Measurements from ENCODE around the gene EGR1. TPM values are rescaled to one million over a fixed set of nuclear protein-coding genes. Genes with fewer than 3 reads are reported as not detected.
A peak's percentile ranks its signal among the peaks of the same experiment; 100 is the strongest.
"Not testable (repeated sequence)": the region's sequence is repeated elsewhere in the genome, so short reads cannot be mapped to it uniquely, and the experiment has no call there.

Gene EGR1
- total and polyA plus RNA-seq, 8 donors: 23.6 to 1,036 (median 228) TPM

DNA sequence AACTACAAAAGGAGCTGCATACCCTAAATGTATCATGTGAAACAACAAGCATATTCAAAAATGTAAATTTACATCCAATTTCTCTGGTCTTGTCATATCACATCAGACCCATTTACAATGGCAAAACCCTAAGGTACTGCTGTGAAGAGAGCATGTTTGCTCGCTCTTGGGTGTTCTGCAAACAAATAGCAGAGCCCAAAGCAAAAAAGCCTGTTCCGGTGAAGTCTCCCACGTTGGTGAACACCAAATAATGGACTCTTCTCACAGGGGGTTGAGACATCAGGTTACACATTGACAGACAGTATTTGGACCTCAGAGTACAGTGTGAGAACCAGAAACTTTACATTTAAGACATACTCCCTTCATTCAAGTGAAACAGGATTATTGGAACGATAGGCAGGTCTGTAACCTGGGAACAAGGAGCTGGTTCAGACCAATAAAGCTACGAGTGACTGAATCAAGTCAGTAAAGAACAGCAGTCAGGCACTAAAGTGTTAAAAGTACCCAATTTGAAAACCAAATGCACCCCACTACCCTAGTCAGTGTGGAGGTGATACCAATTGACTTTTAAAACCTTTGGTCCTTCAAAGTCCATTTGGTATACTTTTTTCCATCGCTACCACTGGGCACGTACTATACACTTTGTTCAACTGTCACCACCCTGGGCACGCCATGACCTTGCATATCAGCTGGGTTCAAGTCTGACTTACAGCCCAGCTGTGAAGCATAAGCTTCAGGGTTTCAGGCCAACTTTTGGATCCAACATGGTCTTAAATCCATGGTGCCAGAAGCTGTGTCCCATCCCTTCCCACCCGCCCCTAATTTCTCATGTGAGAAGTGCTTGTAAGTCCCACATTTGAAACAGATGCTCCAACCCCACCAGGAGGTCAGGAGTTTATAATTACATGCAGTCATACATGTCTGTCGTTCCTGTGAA lies 41.4 kb downstream of the EGR1 start:
- peaks cover 3 to 18% of the 10 kb centered on the region in 2 donors for H3K4me1 ChIP-seq
- intact Hi-C loops (cut with DNase I): no loop called here
- H3K9me3 ChIP-seq: no peaks in the 10 kb centered on the region
- DNase-seq (no peak), ATAC-seq (no peak)
- TF ChIP-seq, protein P1, sequence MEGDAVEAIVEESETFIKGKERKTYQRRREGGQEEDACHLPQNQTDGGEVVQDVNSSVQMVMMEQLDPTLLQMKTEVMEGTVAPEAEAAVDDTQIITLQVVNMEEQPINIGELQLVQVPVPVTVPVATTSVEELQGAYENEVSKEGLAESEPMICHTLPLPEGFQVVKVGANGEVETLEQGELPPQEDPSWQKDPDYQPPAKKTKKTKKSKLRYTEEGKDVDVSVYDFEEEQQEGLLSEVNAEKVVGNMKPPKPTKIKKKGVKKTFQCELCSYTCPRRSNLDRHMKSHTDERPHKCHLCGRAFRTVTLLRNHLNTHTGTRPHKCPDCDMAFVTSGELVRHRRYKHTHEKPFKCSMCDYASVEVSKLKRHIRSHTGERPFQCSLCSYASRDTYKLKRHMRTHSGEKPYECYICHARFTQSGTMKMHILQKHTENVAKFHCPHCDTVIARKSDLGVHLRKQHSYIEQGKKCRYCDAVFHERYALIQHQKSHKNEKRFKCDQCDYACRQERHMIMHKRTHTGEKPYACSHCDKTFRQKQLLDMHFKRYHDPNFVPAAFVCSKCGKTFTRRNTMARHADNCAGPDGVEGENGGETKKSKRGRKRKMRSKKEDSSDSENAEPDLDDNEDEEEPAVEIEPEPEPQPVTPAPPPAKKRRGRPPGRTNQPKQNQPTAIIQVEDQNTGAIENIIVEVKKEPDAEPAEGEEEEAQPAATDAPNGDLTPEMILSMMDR (IDR thresholded peaks at IDR 0.05): no peak
- H3K27me3 ChIP-seq: no peaks in the 10 kb centered on the region
- H3K27ac ChIP-seq: no peak overlapping the region
- no peak overlapping the region for H3K4me3 ChIP-seq
- H3K36me3 ChIP-seq: peaks cover 0 to 55% of the 10 kb centered on the region in 2 donors

GRCh38 chr5:138507485-138507884 lies 42.2 kb downstream of the EGR1 start:
- peak; percentile 64 for ATAC-seq
- DNase-seq; H3K27me3 ChIP-seq; intact Hi-C loops (cut with DNase I); H3K9me3 ChIP-seq; H3K4me3 ChIP-seq: not testable (repeated sequence)
- peaks cover 0 to 63% of the 10 kb centered on the region in 2 donors for H3K36me3 ChIP-seq
- H3K27ac ChIP-seq: peak overlapping the region in 1 of 2 donors; percentile 35
- peaks cover 3 to 18% of the 10 kb centered on the region in 2 donors for H3K4me1 ChIP-seq

DNA sequence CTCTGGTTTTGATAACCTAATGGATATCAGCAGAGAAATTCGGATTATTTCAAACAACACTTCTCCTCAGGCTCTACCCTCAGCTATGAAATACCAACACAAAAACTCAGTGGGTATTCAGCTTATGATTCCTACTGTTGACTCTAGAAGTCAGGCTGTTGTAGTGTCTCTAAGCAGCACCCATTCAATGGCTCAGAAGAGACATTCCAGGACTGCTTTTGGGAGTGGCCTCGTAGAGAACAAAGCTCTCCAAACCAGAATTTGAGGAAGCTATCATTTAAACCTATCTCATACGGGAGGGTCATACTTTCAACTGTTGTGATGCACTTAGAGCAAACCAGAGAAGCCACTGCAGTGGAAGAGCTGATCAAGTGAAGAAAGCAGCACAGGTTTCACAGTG lies 43.7 kb downstream of the EGR1 start:
- TF ChIP-seq, protein P1 (IDR thresholded peaks at IDR 0.05): no peak
- H3K27me3 ChIP-seq: no peaks in the 10 kb centered on the region
- no peaks in the 10 kb centered on the region for H3K9me3 ChIP-seq
- intact Hi-C loops (cut with DNase I): no loop called here
- DNase-seq (no peak), ATAC-seq (peak; percentile 80)
- no peak overlapping the region for H3K4me3 ChIP-seq
- peaks cover 0 to 77% of the 10 kb centered on the region in 2 donors for H3K36me3 ChIP-seq
- peaks cover 3 to 18% of the 10 kb centered on the region in 2 donors for H3K4me1 ChIP-seq
- H3K27ac ChIP-seq: peak overlapping the region; percentile 33 to 35

DNA sequence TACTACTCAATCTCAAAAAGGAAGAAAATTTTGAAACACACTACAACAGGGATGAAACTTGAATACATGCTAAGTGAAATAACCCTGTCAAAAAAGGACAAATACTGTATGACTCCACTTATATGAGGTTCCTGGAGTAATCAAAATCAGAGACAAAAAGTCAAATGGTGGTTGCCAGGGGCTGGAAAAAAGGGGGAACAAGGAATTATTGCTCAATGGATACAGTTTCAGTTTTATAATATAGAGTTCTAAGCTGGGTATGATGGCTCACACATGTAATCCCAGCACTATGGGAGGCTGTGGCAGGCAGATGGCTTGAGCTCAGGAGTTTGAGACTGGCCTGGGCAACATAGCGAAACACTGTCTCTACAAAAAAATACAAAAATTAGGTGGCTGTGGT lies 48.7 kb downstream of the EGR1 start:
- no peak for ATAC-seq
- Histone ChIP-seq H3K4me3 (no peak overlapping the region), H3K27ac (peak overlapping the region in 1 of 2 donors; percentile 13), H3K27me3 (no peaks in the 10 kb centered on the region), H3K36me3 (peaks cover 0 to 98% of the 10 kb centered on the region in 2 donors), H3K9me3 (no peaks in the 10 kb centered on the region), H3K4me1 (peaks cover 0 to 6% of the 10 kb centered on the region in 2 donors)
- TF ChIP-seq, protein P1 (IDR thresholded peaks at IDR 0.05): no peak
- intact Hi-C loops (cut with DNase I): no loop called here
- no peak for DNase-seq

- no peaks in the 10 kb centered on the region for H3K9me3 ChIP-seq
- intact Hi-C loops (cut with DNase I): no loop called here
Measured at GRCh38 chr5:138515556-138516245, 50.4 kb downstream of the EGR1 start.

More at GRCh38 chr5:138515556-138516245, 50.4 kb downstream of the EGR1 start:
- TF ChIP-seq, protein P1 (IDR thresholded peaks at IDR 0.05): no peak
- H3K4me1 ChIP-seq: peaks cover 4 to 16% of the 10 kb centered on the region in 2 donors
- no peak overlapping the region for H3K4me3 ChIP-seq
- no peaks in the 10 kb centered on the region for H3K27me3 ChIP-seq
- DNase-seq (peak in 1 of 4 donors; percentile 24), ATAC-seq (peak; percentile 87)
- H3K36me3 ChIP-seq: peaks cover 0 to 82% of the 10 kb centered on the region in 2 donors
- no peak overlapping the region for H3K27ac ChIP-seq
